ENCODE results near the gene ARL5C.
"Not testable (repeated sequence)": the region's sequence is repeated elsewhere in the genome, so short reads cannot be mapped to it uniquely, and the experiment has no call there.

ARL5C gene

DNA sequence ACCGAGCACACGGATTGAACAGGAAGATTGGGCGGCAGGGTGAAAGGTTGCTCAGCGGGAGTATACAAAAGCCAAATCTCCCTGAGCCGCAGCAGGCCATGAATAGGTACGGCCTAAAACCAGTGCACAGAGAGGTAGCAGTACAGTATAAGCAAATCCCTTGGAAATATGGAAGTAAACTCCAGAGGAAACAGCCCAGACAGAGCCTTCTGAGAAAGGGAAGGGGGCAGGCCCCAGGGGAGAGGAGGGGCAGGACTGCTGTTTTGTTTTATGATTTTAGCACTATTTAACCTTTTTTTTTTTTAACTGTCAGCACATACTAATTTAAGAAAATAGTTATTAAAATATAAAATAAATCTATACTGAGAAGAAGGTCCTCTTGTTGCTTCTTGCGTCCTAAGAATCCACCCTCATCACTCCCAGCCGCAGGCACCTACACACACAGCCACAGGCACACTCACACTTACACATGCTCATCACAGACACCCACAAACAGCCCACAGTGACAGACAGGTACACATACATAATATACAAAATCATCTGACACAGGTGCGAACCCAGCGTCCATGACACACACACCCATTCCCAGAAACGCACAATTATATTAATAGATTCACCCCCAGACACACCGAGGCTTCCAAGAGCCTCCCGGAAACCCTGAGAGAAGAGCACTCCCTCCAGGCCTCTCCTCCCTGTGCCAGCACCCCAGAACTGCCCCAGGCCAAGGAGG, 27.4 kb downstream of the ARL5C start:
- no peak for DNase-seq

DNA sequence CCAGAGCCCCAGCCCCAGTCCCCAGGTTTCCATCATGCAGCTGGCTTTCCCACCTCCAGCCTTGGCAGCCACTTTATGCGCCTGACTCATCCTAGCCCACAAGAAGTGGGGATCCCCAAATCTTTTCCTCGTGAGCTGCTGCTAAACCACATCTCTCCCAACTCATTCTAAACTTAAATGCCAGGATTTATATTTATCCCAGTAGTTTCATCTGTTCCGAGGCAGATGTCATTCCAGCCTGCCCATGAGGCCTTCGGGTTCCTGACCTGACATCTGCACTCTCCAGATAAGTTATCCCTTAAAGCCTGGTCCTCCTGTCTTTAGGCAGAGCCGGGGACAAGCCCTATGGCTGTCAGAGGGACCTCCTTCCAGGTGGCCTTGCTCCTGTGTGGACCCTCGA, 31.1 kb downstream of the ARL5C start:
- no peak for DNase-seq

DNA sequence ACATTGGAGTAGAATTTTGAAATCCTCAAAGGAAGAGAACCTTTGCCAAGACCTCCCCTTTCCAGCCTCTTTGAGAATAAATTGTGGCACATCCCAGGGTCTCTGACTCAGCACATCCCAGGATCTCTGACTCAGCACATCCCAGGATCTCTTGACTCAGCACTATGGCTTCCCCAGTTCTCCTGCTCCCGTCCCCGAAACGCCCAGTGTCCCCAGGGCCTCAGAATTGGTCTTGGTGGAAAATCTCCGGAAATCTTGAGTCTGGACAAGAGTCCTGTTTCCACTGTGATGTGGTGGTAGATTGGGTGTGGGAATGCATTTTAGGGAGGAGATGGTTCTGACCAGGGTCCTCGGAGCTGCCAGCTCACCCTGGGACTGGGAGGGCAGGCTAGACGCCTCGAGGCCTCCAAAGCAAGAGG, 33.8 kb downstream of the ARL5C start:
- DNase-seq: no peak

DNA sequence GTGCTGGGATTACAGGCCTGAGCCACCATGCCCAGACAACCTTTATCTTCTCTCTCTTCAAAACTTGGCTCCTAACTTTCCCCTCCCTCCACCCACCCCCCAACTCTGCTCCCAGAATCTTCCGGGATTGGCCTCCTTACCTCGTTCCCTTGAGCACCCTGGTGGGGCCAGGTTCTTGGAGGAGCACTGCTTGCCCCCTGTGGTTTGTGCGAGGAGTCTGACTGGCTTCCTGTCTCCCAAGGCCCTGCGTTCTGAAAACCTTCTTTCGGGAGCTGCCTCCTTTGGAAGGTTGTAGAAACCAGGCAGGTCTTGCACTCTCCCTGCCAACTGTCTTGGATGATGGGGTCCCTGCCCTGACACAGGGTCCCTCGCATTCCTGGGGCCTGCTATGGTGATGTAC, 34.3 kb downstream of the ARL5C start:
- no peak for DNase-seq

DNA sequence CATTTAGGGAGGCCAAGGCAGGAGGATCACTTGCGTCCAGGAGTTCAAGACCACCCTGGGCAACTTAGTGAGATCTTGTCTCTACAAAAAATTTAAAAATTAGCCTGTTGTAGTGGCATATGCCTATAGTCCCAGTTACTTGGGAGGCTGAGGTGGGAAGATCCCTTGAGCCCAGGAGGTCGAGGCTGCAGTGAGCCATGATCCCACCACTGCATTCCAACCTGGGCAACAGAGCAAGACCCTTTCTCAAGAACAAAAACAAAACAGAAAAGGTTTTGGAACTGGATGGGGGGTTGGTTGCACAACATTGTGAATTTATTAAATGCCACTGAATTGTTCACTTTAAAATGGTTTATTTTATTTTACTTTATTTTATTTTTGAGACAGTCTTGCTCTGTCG, 35.8 kb downstream of the ARL5C start:
- no peak for DNase-seq

- not testable (repeated sequence) for DNase-seq
These were observed 36.4 kb downstream of the ARL5C start for GRCh38 chr17:39129544-39129943.

DNA sequence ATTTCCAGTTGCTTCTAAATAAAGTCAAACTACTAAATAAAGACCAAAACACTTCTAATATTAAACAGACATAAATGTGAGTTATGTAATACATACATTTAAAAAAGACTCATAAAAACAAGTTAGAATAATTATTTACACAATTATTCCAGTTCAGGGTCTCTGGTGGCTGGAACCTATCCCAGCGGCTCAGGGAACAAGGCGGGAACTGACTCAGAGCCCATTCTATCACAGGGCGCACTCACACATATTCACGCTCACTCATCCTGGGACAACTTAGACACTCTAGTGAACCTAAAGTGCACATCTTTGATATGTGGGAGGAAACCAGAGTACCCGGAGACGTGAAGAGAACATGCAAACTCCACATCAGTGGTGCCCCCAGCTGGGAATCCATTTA, 39.5 kb downstream of the ARL5C start:
- no peak for DNase-seq

DNA sequence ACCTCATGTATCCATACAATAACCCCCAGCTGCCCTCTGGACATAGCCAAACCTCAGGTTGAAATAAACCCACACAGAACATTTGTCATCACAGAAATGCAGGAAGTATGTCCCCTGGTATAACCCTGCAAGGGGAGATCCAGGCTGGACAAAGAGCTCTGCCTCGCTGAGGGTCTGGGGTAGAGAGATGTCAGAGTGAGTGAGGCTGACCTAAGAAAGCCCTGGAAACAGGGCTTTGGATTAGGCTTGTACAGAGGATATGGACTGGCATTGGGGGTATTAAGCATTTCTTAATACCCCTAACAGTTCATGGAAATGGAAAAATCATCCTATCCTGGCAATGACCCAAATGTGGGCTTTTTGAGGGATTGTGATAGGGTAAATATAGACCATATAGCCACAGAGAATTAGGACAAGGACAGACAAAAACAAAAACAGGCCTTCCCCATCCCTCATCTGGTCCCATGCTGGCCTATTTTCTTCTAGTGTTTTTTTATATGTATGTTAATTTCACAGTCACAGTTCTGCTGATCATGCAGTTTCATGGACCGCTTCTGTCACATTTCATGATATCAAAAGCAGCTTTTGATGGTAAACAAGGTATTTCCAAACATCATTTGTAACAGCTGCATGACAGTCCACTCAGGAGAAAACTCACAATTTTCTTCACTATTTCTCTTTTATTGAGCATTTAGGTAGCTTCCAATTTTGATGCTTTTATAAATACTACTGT, 40.7 kb downstream of the ARL5C start:
- DNase-seq: no peak

DNA sequence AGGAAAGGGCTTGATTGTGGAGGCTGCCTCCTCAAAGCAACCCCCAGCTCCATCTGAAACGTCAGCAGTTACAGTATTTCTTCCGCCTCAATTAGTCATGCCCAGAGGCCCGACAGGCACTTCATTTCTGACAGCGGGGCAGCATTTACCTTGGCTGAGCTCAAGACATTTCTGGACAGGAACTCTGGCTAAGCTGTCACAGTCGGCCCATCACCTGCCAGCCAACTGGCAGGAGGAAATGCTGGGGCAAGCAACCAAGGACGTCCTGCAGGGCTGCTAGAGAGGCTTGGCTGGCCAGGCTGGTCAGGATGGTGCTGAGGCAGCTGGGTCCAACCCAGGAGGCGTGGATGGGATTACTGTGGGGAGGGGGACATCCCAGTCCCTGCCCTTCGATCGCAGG, 42.3 kb downstream of the ARL5C start:
- no peak for DNase-seq

DNA sequence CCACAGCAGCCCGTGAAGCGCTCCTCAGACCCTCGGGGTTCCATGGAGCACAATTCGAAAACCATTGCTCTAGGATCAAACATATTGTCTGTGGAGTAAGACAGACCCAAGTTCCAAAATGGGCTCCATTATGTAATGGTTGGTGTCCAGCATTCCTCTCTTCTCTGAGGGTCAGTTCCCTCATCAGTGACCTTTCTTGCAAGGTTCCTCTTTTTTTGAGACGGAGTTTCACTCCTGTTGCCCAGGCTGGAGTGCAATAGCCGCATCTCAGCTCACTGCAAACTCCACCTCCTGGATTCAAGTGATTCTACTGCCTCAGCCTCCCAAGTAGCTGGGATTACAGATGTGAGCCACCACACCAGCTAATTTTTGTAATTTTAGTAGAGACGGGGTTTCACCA, 43.0 kb downstream of the ARL5C start:
- DNase-seq: no peak

- not testable (repeated sequence) for DNase-seq
These were observed 44.0 kb downstream of the ARL5C start for GRCh38 chr17:39121919-39122318.

GRCh38 chr17:39118674-39119419, 47.1 kb downstream of the ARL5C start:
- no peak for DNase-seq

GRCh38 chr17:39116224-39116623, 49.7 kb downstream of the ARL5C start:
- no peak for DNase-seq

GRCh38 chr17:39115135-39115534, 50.8 kb downstream of the ARL5C start:
- no peak for DNase-seq

- DNase-seq: no peak
These were observed 51.2 kb downstream of the ARL5C start for GRCh38 chr17:39114723-39115122.

GRCh38 chr17:39113871-39114270, 52.1 kb downstream of the ARL5C start:
- no peak for DNase-seq

DNA sequence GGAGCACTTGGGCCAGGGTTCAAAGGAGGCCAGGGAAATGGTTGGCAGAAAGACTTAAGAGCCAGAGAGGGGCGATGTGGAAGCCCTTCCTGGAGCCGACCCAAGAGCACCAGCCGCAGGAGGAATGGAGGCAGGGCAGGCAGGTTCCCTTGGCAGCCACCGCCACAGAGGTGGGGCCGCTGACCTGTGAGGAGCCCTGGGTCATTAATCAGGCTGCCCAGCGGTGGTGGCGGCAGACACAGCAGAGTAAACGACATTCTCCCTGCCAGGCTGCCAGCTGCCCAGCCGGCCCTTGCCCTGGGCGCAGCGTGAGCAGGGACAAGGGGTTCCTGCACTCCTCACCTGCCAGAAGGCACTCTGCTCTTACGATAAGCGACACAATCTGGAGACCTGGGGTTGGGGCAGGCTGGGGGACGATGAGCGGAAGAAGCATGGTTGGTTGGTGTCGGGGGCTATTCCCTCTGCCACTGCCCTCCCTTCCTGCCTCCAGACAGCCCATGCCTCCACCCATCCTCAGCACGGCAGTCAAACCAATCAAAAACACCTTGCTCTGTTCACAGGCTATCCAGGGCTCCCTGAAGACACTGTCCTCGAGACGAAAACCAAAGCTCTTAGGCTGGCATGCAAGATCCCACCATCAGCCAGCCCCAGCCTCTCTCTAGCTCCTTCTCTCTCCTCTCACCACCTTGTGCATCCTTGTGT, 55.4 kb downstream of the ARL5C start:
- DNase-seq: no peak

DNA sequence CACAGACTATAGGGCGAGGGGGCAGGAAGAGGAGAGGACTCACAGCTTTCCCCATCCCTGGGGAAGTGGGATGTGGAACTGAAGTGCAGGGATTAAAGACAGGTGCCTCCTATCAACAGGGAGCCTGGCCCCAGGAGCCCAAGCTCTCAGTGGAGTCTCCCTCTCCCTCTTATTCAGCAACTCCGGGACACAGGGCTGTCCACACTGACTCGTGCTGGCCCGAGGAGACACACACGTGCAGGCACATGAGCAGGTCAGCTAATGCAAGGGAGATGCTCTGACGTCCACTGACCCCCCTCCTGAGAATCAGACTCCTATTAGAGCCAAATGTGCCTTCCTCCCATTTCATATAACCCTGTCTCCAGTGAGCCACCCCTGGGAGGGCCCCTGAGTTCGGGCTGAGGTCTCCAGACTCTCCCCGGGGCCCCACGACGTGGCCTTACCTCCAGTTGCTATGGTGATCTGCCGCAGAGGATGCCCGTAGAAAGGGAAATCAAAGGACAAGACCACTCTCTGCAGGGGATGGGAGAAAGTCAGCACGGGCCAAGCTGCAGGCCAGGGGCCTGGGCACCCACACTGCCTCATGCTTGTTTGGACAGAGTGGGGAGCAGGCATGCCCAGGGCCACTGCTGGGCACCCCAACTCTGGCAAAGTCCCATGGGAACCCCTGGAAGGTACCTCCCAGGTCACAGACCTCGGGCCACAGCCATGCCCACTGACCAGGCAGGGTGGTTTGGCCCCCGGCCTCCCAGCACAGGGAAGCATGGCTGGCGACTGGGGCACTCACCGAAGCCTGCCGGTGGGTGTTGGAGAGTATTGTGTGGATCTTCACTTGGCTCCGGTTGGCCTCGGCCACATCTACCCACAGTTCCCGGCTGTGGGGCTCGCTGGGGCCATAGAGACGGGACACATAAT, 57.2 kb downstream of the ARL5C start:
- DNase-seq: no peak

- no peak for DNase-seq
These were observed 58.0 kb downstream of the ARL5C start for GRCh38 chr17:39107973-39108372.

DNA sequence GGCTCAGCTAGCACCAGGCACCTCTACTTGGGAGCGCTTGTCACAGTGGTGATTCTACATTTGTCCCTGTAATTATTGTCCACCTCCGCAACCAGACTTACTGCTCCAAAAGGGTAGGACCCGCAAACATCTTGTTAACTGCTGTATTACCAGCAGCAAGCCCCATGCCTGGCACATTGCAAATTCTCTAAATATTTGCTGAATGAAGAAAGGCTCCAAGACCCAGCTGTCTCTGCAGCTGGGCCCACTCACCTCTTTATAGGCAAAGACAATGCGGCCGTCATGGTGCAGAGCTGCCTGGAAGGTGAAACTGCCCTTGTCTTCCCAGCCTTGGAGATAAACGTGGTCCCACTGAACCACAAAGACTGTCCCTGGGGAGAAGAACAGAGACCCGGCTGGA, 58.8 kb downstream of the ARL5C start:
- DNase-seq: no peak
